Anterior cingulate cortex (tissue), 58 donors: ENCODE results near the gene MACROH2A1.

Source experiments
- DNase-seq, 58 donors: peaks; one replicate each; lab custom pipeline; 2025; lab: John Stamatoyannopoulos, UW

MACROH2A1 gene

DNA sequence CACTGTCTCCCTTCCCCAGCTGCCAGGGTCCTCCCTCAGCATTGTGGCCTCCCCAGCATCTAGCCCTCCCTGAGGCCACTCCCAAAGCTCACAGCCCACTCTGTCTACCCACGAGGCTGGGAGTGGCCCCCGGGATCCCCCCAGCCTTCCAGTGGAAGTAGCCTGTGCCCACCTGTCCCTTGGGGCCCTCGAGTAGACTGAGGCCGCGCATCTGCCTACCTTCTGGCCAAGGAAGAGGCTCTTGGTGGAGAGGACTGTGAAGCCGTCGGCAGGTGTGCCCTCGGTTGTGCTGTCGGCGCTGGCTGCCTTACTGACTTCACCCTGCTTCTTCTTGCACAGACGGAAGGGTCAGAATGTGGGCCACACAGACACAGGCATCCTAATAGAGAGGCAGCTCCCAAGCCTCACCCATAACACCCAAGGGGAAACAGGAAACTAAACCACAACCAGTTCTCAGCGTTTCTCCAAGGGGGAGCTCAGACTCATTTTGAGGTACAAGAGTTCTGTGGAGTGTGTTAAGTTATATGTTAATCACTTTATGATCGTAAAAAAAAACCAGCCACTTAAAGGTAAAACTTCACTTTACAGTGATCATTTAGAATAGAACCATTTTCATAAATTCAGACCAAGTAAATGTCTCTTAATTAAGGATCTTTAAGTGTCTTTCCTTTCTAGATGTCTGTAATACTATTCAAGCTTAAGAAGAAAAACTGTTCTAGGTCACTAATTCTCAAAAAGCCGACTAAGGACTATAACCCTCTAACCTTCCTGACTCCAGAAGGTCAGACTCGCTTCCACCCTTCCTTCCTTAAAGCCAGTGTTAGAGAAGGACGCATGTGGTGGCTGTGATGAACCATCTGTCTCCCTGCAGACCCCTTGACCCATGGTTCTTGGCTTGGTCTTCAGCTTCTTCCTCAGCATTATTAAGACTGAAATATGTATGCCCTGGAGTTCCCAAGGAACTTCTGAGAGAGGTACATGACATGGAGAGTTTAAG is 38.5 kb downstream of the MACROH2A1 start:
- no peak for DNase-seq

- no peak for DNase-seq
Observed at GRCh38 chr5:135359374-135360165, 39.5 kb downstream of the MACROH2A1 start.

DNA sequence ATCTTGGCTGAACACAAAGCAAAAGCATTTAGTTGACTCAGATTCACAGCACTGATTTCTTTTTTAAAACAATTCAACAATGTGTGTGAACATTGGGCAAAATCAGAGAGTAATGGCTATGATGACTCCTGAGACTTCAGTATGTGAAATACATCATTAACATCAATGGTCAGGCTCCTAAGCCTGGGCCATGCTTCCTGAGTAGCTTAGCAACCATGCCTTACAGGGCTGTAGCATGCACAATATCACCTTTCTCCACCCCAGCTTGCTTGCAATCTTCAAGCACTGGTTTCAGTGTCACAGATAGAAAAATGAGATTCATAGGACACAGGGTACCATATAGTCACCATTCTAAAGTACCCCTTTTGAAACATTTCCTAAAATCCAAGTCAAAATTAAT is 41.3 kb downstream of the MACROH2A1 start:
- no peak for DNase-seq

DNA sequence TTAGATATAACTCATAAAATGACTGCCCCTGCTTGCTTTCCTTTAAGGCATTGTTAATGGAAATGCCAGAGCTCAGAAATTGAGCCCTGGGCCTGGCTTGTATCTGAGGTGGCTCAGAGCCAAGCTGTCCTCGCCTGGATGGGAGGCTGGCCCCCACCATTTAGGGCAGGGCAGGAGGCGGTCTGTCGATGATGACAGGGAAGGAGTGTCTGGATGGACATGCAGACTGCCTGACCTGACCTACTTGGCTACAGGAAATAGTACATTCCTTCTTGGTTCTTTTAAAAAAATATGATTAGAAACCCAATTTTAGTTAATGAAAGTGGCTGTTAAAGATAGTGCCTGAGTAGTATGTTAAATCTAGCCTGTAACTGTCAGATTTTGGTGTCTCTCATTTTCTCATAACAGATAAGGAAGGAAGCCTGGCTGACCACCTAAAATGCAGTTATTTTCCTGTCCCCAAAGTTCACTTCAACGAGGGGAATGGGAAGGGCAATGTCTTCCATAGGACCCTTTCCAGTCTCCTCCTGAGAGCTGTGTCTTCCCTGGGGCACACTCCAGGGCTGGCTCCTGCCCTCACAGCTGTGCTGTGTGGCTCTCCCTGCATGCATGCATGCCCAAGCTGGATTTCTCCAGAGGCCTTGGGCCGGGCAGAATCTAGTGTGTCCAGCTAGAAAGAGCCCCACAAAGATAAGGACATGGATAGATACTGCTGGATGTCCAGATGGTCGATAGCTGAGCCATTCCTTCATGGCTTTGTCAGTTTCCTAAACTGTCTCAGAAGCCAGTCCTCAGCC is 42.3 kb downstream of the MACROH2A1 start:
- DNase-seq: peak in 3 of 58 donors; percentile 5 to 46 (median 23)

DNA sequence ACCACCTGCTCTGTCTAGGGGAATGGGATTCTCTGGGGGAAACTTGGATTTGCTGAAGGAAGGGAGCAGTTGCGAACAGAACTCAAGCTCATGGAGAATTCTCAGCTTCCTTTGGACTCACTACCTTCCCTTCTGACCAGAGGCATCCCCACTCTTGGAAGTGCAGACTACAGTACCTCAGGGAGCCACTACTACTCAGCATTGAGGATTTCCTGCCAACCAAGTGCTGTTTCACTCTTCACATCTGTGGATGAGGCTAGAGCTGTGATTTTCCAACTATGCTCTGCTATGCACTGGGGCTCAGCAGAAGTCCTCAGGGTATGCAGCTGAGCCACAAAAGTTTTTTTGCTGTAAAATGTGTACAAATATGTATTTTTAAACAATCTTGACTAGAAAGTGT is 43.9 kb downstream of the MACROH2A1 start:
- DNase-seq: no peak

DNA sequence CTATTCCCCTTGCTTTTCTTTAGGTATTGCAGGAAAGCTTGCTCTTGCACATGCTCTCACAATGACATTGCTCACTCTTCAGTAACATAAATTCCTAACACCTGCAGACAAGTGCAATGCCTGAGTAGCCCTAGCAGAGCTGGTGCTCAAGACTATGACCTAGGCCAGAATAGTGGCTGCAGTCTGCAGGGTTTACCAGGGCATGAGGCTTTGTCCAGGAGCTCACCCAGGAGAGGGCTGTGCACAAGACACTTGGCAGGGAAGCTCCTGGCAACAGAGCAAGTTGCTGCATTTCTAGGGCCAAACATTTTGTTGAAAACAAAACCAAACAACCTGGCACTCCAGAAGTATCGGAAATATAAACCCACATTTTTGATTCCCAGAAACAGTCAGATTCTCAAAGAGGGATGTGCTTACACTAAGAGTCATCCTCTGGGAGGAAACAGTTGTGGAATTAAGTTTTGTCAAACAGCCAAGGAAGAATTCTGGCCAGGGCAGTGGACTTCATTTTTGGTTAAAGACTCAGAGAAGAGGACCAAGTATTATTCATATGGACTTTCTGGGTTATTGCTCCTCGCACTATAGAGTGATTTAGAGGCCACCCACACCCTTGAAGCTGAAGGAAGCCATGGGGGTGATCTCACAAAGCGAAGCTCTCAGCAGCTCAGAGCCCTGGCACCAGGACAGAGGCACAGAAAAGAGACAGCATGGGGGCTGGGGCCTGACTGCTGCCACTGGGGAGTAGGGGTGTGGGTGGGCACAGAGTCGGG is 44.9 kb downstream of the MACROH2A1 start:
- peak in 14 of 58 donors; percentile 5 to 30 (median 17) for DNase-seq

- no peak for DNase-seq
Observed at GRCh38 chr5:135350536-135350935, 48.5 kb downstream of the MACROH2A1 start.

- DNase-seq: no peak
Observed at GRCh38 chr5:135349886-135350285, 49.1 kb downstream of the MACROH2A1 start.

- DNase-seq: no peak
Observed at GRCh38 chr5:135349451-135349850, 49.6 kb downstream of the MACROH2A1 start.

- no peak for DNase-seq
Observed at GRCh38 chr5:135348918-135349317, 50.1 kb downstream of the MACROH2A1 start.

DNA sequence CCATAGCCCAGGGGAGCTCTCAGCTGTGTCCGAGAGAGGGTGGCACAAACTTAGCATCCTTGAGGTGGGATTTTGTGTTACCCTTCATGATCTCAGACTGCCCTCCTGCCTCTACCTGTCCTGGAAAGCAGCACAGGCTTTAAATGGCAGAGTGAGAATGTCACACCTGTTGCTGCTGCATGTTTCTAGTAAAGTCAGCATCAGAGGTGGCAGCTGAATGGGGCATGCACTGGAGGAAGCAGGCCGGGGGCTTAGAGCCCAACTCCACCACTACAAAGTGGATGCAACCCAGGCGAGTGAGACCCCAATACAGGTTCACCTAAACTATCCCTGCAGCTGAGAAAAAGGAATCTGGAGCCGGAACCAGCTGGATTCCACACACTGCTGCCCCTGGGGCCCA is 51.6 kb downstream of the MACROH2A1 start:
- no peak for DNase-seq

DNA sequence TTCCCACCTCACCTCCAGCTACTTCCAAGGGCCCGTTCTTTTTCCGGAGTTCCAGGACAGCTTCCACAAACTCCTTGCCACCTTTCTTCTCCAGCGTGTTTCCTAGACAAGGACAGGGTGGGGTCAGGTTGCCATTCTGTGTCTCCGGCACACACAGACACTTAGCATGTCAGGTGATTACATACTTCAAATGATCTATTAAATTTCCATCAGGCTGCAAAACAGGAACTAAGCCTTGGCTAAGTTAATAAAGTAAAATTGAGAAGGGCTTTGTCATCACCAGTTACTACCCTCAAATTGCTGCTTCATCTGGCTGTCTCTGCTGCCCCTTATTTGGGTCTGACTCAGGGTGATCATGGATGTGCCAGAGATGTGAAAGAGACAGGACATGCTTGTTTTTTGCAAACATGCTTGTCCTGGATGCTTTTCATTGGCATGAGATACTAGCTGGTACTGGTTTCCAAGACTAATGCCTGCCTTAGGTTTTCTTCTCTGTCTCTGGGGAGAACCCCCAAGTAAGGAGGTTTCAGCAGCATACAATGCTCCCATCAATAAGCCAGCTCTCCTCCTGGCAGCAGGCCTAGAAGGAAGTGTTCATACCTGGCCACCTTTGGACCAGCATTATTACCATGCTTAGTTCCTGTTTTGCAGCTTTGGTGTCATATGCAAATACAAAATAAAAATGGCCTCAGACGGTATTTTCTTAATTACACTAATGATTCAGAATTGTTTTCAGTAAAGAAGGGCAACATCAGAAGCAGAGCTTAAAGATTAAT is 52.9 kb downstream of the MACROH2A1 start:
- no peak for DNase-seq

GRCh38 chr5:135344349-135344748 is 54.7 kb downstream of the MACROH2A1 start:
- no peak for DNase-seq

GRCh38 chr5:135343413-135343812 is 55.6 kb downstream of the MACROH2A1 start:
- DNase-seq: no peak

DNA sequence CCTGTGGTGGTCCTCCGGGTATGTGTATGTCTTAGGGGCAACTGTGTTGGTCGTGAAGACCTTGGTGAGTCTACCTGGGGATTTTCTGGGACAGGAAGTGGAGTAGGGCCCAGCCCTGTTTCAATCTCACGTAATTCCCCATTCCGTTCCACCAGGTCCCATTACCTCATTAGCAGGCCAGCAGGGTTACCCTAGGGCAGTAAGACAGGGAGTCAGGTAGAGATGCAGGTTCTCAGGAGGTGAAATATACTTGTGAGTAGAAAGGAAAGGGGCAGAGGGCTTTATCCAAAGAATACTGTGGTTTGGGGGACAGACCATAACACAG is 56.5 kb downstream of the MACROH2A1 start:
- no peak for DNase-seq

- no peak for DNase-seq
Observed at GRCh38 chr5:135341696-135342550, 57.1 kb downstream of the MACROH2A1 start.

DNA sequence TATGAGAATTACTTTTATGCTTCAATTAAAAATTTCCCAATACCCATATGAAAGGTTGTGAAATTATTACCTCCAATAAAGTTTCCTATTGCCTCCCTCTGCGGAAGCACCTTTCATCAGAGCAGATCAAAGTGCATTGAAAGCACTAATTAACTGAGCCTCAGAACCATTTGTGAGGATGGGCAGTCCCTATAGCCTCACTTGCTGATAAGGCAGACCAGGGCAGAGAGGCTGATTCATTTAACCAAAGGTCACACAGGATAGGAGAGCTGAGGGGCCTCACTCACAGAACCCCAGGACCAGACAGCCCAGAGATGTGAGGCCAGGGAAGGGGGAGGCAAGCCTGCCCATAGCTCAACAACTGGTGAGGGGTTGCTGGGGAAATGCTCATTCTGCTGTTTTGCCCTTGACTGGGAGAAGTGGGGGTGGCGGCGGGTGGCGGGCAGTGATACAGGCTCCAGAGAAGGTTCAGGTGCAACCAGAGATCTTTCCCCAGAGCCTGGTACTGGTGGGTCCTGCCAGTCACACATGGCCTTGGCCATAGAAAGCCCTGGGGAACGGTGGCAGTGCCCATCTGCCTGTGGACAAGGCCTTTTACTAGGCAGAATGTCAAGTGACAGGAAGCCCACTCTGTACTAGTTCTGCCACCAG is 57.9 kb downstream of the MACROH2A1 start:
- DNase-seq: no peak

DNA sequence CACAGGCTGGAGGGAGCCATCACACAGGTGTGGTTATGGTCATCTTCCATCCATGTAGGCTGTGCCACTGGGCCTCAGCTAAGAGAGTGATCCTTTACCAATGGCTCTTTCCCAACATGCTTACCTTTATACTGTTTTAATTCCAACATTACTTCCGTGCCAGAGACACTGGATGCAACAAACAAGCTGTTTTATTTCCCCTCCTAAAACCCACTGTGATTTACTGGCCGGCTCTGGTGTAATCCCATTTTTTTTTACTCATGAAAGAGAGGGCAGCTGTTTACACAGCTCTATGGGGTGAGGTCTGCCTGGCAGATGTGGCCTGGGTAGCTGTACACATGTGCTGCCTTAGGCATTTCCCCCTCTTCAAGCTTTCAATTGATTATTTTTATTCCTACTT is 58.5 kb downstream of the MACROH2A1 start:
- DNase-seq: no peak
